ENCODE results near the gene ATP8B4. TPM values are rescaled to one million over a fixed set of nuclear protein-coding genes. Genes with fewer than 3 reads are reported as not detected.

ATP8B4 gene
- total and polyA plus RNA-seq, 2 of the 8 experiments (the other 6 are each of a cell fraction or from before 2014, with no cell fraction given), result 0.17 to 0.24 TPM

- DNase-seq (ENCODE audit: low read depth in 1 of 2, low spot score in 2 of 2) (no peak), FAIRE-seq (no peak)
- H3K4ac ChIP-seq (replicated peaks; ENCODE audit: insufficient read length, low read depth, low read length), result no peak overlapping the region
- H4K8ac ChIP-seq (ENCODE audit: extremely low read depth, insufficient read depth, low read length), result no peak overlapping the region
- H3K27me3 ChIP-seq (replicated peaks in 1 of 4; ENCODE audit: control insufficient read depth in 3 of 4, extremely low read depth in 1 of 4, insufficient read depth in 3 of 4, low read length in 3 of 4), result no peaks in the 10 kb centered on the region
- H3K4me1 ChIP-seq (replicated peaks in 1 of 4; ENCODE audit: control insufficient read depth in 3 of 4, insufficient read depth in 4 of 4, low read length in 3 of 4), result no peaks in the 10 kb centered on the region
- CTCF ChIA-PET (ENCODE audit: partially characterized antibody), result interaction anchor here (1.0 to 1.2 kb wide), 2 partner anchors 84 to 93 kb away, joined by 3 read pairs; no protein-coding TSS in a partner anchor
- no peak overlapping the region for H2BK5ac ChIP-seq (ENCODE audit: low read depth, low read length)
- no peak overlapping the region for H2AK5ac ChIP-seq (ENCODE audit: low read depth, low read length)
- H3K18ac ChIP-seq (ENCODE audit: extremely low read depth, low read length), result no peak overlapping the region
- no peaks in the 10 kb centered on the region for H3K79me2 ChIP-seq (ENCODE audit: control insufficient read depth in 1 of 2, insufficient read depth in 2 of 2, low read length in 2 of 2)
- H2BK15ac ChIP-seq (ENCODE audit: low read length), result no peak overlapping the region
- H3K56ac ChIP-seq (replicated peaks; ENCODE audit: insufficient read length, low read depth, low read length), result no peak overlapping the region
- no peak overlapping the region for H3K23ac ChIP-seq (ENCODE audit: insufficient read length)
- H3K9ac ChIP-seq (replicated peaks in 1 of 4; ENCODE audit: extremely low read depth in 1 of 4, low read depth in 3 of 4, low read length in 3 of 4), result no peak overlapping the region
- H3K23me2 ChIP-seq (ENCODE audit: low read depth, low read length), result no peaks in the 10 kb centered on the region
- H3K4me3 ChIP-seq (ENCODE audit: extremely low read depth in 1 of 4, insufficient read depth in 2 of 4, low read depth in 3 of 4, low read length in 4 of 4), result no peak overlapping the region
- H3K9me3 ChIP-seq (ENCODE audit: insufficient read depth in 2 of 2, low read depth in 1 of 2, low read length in 1 of 2), result peaks cover 0 to 10% of the 10 kb centered on the region in 2 experiments; a peak in 1 of 4 replicates
- H2BK120ac ChIP-seq (replicated peaks; ENCODE audit: low read depth, low read length), result no peak overlapping the region
- H4K5ac ChIP-seq (ENCODE audit: insufficient read length, low read depth, low read length), result no peak overlapping the region
- H2AFZ ChIP-seq (ENCODE audit: low read length), result no peak overlapping the region
- H3K79me1 ChIP-seq (ENCODE audit: low read depth, low read length), result no peaks in the 10 kb centered on the region
- no peaks in the 10 kb centered on the region for H3K36me3 ChIP-seq (ENCODE audit: control insufficient read depth in 2 of 4, insufficient read depth in 4 of 4, low read length in 3 of 4)
- no peak for TF ChIP-seq CHD2 (IDR thresholded peaks at IDR 0.05; ENCODE audit: low read length)
- no peak for TF ChIP-seq RAD21 (IDR thresholded peaks at IDR 0.05 in 1 of 2, conservative IDR thresholded peaks at IDR 0.05 in 1 of 2; ENCODE audit: low read depth in 2 of 2, low read length in 2 of 2)
- no peak for TF ChIP-seq TAF7 (optimal IDR thresholded peaks at IDR 0.05; ENCODE audit: borderline replicate concordance, low read depth, low read length)
- TF ChIP-seq EP300 (IDR thresholded peaks at IDR 0.05; ENCODE audit: borderline replicate concordance in 1 of 2, low read depth in 2 of 2, low read length in 2 of 2), result no peak
- no peak for TF ChIP-seq YY1 (IDR thresholded peaks at IDR 0.05; ENCODE audit: low read depth, low read length)
- TF ChIP-seq CTBP2 (IDR thresholded peaks at IDR 0.05; ENCODE audit: borderline replicate concordance, insufficient read depth, insufficient read length, low read length), result no peak
- no peak overlapping the region for H3K4me2 ChIP-seq (ENCODE audit: insufficient read depth in 1 of 2, low read depth in 2 of 2, low read length in 2 of 2)
- H4K91ac ChIP-seq (replicated peaks; ENCODE audit: insufficient read length, low read length), result no peak overlapping the region
- POLR2A ChIA-PET (ENCODE audit: partially characterized antibody), result no interaction called here
- H2BK12ac ChIP-seq (ENCODE audit: low read depth, low read length), result no peak overlapping the region
- H4K20me1 ChIP-seq (replicated peaks in 1 of 2; ENCODE audit: control insufficient read depth in 1 of 2, insufficient read depth in 2 of 2, low read length in 2 of 2), result no peaks in the 10 kb centered on the region
- no peak overlapping the region for H3K27ac ChIP-seq (ENCODE audit: low read depth, low read length)
- H3K14ac ChIP-seq (ENCODE audit: insufficient read length), result no peak overlapping the region
- no peak overlapping the region for H2BK20ac ChIP-seq (ENCODE audit: low read length)
Observed at GRCh38 chr15:50044406-50044805, 74.6 kb downstream of the ATP8B4 start.
